GM18909 (cell line): ENCODE measurements around the gene AUTS2.

Source experiments
- ATAC-seq: cut with Tn5 transposase; IDR thresholded peaks from one replicate; pipeline ENCODE4 v1.9.1; 2021; ENCODE audit warnings: mild to moderate bottlenecking; ENCODE audit not compliant: unreplicated experiment, poor library complexity

The AUTS2 gene

GRCh38 chr7:69941077-69941651 is 342.9 kb downstream of the AUTS2 start:
- no peak for ATAC-seq

DNA sequence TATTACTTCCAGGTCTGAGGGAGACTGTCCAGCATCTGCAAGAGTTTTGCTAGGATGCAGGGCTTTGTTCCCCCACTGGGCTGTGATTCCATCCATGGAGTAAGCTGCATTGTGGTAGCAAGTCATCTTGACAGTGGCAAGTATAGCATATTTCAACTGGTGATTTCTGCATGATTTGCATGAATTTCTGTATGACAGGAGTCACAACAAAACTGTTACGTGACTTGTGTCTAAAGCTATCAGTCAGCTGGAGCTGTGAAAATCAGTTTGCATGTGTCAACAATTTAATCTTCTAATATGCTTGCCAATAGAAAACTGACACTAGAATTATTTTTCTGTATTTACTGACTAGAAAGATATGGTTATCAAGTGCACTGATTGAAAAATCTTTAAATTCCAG is 344.3 kb downstream of the AUTS2 start:
- no peak for ATAC-seq

GRCh38 chr7:69946901-69947300 is 348.6 kb downstream of the AUTS2 start:
- no peak for ATAC-seq

GRCh38 chr7:69947998-69948397 is 349.7 kb downstream of the AUTS2 start:
- ATAC-seq, result no peak

DNA sequence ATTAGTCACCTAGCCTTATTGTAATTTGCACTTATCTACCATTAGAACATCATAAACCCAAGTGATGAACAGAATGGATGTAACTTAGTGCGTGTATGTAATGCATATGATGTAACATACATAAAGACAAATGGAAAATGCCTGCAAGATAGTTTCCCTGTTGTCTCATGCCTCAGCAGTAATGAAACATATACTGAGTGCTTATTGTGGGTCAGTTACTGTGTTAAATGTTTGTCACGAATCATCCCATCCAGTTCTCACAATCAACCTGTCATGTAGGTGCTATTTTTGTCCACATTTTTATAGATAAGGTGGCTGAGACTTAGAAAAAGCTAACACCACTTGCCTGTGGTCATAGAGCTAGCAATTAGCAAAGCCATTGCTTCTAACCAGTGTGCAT is 350.8 kb downstream of the AUTS2 start:
- no peak for ATAC-seq

- ATAC-seq, result no peak
Measured at GRCh38 chr7:69951458-69951857, 353.2 kb downstream of the AUTS2 start.

GRCh38 chr7:69953136-69954067 is 355.1 kb downstream of the AUTS2 start:
- ATAC-seq, result peak; percentile 71

DNA sequence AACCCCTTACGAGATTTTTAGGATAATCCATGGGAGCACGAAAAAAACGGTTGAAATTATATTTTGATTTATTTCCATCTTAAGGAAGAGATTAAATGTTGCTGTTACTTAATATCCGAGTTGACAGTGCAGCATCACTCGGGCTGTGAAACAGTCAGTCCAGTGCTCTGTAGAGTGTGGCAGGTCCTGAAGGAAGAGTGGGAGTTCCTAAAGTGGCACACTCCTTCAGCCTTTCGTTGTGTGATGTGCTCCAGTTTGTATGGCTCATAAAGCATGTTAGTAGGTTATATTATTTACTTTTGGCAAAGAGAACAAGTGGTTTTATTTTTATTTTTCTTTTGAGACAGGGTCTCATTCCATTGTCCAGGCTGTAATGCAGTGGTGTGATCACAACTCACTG is 358.3 kb downstream of the AUTS2 start:
- no peak for ATAC-seq

DNA sequence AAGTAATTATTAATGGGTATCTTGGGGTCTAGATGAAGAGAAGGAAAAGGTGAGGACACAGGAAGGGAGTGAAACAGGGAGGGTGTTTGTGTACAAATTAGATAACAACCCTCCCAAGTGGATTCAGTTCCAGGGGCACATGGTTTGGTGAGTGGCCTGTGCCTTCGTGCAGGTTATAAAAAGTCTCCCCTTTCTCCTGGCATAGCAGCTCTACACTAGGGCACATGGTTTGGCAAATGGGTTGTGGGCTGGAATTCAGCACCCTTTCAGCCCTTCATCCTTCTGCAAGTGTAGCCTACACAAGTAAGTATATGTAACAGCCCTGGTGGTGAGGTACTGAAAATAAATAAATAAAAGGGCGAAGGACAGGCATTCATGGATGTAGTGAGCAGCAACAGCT is 359.4 kb downstream of the AUTS2 start:
- ATAC-seq, result no peak

DNA sequence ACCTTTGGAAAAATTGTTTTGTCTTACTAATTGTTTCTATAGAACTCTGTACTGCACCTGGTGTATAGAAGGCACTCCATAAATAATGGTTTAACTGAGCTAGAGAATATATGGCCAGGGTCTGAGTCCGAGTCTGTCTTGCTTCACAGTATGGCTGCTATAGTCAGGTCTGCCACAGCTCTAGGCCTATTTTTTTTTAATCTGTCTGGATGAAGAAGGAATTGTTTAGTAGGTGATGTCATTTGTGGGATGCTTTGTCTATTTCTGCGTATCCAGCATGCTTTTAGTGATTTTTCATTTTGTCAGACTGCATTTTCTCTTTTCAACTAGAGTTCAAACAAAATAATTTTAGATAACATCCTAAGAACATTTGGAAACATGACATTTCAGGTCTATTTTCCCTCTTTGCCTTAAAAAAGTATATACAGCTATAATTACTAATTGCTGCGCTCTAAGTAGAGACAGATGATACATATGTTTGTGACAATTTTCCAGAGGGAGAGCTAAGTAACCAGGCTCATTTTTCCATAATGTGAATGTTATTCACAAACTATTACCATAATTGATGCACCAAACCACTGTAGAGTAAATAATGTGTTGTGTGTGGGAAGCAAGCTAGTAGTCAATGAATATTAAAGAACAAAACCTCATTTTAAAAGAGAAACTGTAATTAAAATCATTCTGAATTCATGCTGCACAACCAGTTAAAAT is 361.7 kb downstream of the AUTS2 start:
- no peak for ATAC-seq

- ATAC-seq, result no peak
Measured at GRCh38 chr7:69961436-69961835, 363.2 kb downstream of the AUTS2 start.

- no peak for ATAC-seq
Measured at GRCh38 chr7:69962186-69963065, 364.2 kb downstream of the AUTS2 start.

DNA sequence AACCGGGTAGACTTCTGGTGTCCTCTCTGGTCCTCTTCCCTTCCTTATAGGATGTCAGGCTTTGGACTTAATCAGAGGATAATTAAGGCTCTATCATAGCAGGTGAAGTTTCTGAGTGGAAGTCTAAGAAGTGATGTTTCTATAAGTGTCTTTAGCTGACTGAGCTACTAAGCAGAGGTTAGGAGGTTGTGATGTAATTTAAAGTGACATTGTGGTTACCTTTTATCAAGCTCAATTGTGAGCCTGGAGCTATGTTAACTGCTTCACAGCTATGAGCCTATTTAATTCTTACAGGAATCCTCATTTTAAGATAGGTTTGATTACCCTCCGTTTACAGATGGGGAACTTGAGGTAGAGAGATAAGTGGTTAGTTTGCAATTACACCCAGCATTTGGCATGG is 365.1 kb downstream of the AUTS2 start:
- ATAC-seq, result no peak

- no peak for ATAC-seq
Measured at GRCh38 chr7:69966766-69967591, 368.7 kb downstream of the AUTS2 start.

DNA sequence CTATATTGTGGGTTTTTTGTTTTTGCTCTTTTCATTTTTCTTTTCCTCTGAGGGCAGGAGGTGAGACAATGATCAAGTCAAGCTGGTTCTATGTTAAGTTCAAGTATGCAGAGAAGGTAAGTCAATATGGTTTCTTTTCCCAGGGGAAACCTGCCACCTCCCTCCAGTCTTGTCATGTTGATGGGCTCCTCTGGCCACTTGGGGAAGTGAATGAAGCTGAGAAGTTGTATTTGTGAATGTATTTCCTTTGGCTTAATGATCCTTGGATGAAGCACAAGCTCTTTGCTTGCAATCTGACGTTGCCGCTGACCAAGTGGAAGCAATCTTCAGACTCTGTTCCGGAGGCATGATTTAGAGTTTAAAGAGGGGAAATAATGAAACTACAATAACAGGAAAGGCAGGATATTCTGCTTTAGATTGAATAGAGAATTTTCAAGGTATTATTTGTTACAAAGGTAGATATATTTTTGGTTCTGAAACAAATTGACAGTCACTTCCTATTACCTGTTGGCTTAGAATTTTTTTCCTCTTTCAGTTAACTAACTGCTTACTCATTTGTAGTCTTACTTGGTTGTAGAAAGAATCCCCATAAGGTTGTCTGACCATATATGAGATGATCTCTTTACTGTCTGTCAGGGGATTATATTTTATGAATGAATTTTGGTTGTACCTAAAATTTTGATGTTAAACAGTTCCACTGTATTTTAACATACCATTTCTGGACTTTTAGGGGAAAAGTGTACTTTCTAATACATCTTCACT is 369.6 kb downstream of the AUTS2 start:
- peak; percentile 61 for ATAC-seq

DNA sequence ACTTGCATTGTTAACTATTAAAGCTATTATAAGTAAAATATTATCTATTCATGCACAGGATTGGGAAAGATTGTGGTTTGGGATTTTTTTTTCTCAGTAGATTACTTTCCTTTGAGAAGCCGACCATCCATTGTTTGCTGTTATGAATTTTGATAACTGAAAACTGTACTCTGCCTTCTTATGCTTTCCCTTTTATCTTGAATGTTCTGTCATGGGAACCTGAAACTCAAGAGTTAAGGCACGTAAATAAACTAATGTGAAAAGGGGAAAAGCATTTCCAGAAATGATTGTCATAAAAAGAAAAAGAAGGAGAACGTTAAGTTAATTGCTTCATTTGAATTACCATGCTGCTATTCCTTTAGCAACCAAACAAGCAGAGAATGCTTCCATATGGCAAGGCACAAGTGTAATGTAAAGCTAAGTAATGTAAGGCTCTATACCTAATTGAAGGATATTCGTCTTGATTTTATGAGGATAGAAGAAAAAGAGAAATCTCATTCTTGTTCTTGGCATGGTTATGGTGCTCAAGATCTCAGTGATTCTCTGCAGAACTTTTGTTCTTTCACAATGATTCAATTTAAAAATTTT is 370.8 kb downstream of the AUTS2 start:
- no peak for ATAC-seq

DNA sequence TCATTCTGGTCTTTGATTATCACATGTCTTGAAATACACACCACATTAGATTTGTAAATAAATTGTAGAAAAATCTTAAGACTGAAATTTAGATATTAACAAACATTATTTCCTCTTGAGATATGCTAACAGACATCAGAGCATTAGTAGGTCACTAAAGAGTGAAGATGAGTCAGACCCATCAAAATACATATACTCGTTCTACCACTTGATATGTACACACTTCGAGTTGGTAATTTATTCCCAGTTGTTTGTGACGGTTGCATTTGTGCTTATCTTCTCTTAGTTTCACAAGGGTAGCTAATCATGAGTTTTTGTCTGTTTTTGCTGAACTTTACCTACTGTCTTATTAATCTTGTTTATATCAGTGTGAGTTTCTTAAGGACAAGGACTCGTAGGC is 383.4 kb downstream of the AUTS2 start:
- no peak for ATAC-seq

GRCh38 chr7:69982197-69982596 is 383.9 kb downstream of the AUTS2 start:
- ATAC-seq, result no peak
